Ureter (tissue), 1 donor: ENCODE data around the gene GSTO2. TPM values are rescaled to one million over a fixed set of nuclear protein-coding genes. Genes with fewer than 3 reads are reported as not detected.

Experiments
- DNase-seq: peaks from one replicate; pipeline ENCODE4 v3.0.0-alpha.2; 2020; ENCODE audit warnings: low spot score
- total RNA-seq: library from RNA; stranded (reverse); gene quantifications from one replicate; pipeline ENCODE4 v1.2.4, GENCODE V29; 2023
- donor health status: DM: yes; HTN: yes; CAD: no.

Gene GSTO2
- total RNA-seq, 1 donor from 2014 or later = 47.0 TPM

DNA sequence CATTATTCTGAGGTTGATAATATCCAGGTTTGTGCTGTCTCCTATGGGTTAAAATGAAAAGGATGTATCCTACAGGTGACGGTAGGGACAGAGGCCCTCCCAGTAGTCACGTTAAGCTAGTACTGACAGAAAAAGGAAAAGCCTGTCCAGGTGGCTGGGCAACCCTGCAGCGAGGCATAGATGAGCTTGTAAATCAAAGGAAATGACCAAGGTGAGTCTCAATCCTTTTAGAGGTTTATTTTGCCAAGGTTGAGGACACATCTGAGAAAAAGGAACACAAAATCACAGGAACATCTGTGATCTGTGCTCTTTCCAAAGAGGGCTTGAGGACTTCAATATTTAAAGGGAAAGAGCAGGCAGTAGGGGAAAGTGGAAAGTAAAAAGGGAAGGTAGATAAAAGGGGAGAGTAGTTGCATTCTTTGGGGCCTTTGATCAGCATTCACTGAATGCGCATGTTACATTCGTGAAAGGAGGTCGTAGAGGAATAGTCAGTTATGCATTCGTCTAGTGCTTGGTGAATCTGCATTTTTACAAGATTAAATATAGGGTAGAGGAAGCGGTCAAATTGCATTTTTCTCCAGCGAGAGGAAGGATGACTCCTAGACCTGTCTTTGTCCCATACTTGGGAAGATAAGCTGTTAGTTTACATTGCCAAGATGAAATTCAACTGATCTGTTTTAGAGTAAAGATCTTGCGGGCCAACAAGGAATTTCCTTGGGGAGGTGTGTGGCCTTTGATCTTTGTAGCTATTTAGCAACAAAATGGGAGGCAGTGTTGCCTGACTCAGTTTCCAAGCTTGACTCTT lies 15.2 kb upstream of the GSTO2 start:
- no peak for DNase-seq

DNA sequence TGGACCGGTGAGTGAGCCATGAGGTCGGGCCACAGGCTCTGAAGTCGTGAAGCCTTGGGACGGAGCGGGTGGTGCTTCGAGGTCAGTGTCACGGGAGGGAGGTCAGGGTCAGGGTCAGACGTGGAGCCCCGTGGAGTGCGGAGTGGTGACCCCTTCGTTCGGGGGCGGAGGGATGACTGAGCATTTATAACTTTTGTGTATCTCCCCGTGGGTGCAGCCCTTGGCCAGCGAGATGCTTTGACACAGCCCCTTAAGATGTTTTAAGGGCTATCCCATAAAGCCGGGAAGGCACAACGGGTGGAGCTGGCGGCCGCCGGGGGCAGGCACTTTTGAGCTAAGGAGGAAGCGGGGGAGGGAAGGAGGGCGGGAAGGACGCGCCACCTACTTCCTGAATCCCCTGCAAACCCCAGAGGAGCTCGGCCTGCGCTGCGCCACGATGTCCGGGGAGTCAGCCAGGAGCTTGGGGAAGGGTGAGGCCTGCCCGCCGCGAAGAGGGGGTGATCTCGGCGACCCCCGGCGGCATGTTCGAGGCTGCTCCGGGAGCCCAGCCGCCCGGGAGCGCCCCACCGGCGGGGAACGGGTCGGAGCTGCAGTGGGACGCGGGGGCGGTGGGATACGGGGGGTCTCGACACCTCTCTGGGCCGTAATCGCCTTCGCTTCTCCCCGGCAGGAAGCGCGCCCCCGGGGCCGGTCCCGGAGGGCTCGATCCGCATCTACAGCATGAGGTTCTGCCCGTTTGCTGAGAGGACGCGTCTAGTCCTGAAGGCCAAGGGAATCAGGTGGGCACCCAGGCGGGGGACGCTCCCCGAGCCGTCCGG lies 14.3 kb upstream of the GSTO2 start, which contains the start of gene GSTO1:
GSTO1 (plus strand) TSS at position 400 of the 818 bp plus-strand sequence; CDS start at position 437, 37 bp downstream.
- peak; percentile 87 for DNase-seq

DNA sequence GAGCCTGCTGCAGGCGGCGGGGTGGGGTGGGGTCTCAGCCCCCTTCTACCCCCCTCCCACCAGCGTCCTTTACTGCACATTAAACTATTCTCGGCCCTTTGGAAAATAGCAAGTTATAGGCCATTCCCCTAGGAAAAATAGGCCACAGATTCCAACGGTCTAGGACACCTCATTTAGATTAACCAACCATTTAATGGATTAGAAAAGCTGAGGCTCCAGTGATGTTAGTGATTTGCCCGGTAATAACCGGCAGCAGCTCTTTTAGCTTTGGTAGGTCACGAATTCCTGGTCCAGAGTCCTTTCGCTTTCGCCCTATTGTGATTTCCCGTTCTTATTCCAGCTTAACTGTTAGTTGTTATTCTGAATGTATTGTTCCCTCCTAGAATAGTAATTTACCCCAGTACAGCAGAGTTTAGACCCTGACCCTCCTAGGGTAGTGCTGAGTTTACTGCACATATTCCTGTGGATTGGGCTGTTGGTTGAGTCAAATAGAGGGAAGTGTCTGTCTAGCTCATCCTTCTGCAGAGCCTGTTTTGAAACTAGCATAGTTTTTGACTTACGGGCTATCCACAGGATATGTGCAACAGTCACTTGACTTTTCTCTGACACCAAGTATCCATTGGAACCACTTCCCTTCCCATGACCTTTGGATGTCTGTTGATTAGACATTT lies 13.5 kb upstream of the GSTO2 start:
- DNase-seq = no peak

DNA sequence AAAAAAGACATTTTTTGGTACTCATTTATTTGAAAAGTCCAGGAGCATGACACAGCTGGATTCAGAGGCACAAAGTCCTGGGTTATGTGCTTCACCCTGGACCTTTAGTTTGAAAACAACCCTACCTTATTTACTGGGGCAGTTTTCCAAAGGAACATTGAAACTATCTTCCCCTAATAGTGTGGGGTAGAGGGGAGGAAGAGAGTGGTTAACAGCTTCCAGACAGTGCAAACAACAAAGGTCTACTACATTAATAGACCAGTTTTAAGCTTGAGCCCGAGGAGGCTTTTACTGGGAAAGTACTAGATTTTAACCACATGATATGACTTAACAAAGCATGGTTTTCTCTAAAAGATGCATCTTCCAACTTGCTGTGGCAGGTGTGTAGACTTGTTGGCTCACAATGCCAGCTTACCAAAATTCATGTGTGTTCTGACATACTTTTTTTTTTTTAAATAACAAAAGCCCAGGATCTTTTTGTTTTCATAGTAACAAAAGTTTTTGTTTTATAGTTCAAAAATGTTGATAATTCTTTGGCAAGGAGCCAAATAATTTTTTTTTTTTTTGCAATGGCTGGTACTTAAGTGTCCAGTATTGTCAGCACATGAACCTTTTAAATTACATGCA lies 12.5 kb upstream of the GSTO2 start:
- no peak for DNase-seq

DNA sequence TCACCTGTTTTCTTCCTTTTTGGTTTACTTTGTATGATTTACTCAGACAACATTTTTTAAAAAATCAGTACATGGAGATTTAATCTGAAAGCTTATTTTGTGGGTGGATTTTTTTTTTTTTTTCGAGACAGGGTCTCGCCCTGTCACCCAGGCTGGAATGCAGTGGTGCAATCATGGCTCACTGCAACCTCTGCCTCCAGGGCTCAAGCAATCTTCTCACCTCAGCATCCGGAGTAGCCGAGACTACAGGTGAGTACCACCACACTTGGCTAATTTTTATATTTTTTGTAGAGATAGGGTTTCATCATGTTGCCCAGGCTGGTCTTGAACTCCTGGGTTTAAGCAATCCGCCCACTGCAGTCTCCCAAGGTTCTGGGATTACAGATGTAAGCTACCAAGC lies 11.7 kb upstream of the GSTO2 start:
- no peak for DNase-seq

DNA sequence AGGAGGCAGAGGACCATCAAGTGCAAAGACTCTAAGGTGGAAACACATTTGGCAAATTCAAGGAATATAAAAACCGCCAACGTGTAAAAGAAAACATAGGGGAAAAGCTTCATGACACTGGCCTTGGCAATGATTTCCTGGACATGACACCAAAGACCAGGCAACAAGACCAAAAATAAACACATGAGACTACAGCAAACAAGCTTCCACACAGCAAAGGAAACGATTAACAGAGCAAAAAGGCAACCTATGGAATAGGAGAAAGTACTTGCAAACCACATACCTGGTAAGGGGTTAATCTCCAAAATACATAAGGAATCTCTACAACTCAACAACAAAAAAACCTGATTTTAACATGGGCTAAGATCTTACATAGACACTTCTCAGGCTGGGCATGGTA lies 10.8 kb upstream of the GSTO2 start:
- no peak for DNase-seq

DNA sequence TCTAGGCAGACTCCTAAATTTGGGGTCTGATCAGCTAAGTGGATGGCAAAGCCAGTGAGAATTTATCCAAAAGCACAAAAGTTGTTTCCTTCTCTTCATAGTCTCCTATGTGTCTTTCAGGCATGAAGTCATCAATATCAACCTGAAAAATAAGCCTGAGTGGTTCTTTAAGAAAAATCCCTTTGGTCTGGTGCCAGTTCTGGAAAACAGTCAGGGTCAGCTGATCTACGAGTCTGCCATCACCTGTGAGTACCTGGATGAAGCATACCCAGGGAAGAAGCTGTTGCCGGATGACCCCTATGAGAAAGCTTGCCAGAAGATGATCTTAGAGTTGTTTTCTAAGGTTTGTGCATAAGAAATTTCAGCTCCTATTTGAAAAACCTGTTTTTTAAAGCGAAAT lies 9.5 kb upstream of the GSTO2 start:
- DNase-seq = no peak

DNA sequence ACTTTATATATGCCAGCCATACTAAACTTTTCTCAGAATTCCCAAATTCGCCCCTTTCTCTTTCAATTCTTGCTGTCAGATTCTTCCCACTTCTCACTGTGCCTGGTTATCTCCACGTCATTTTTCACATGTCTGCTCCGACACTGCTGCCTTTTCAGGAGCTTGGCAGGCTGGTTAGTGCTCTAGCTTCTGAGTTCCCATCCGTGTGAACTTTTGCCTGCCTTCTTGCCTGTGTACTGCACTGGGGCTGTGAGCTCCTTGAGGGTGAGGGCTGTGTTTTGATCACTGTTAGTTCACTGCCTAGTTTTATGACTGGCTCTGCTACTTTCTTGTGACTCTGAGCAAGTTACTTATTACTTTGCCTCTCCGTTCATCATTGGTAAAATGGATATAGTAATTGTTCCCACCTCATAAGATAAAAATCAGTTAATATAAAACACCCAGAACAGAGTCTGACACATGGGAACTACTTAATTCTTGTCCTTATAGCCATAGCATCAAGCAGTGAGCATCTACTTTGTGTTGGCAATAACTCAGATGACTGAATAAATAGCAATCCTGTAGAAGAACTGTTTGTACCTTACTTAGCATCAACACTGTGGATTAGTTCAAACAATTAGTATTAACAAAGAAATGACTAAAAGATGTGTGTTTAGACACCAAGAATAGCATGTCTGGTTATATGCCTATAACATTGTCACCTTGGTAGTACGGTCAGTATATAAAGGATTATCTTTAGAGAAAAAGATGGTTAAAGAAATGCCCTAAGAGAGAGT lies 8.8 kb upstream of the GSTO2 start:
- no peak for DNase-seq

DNA sequence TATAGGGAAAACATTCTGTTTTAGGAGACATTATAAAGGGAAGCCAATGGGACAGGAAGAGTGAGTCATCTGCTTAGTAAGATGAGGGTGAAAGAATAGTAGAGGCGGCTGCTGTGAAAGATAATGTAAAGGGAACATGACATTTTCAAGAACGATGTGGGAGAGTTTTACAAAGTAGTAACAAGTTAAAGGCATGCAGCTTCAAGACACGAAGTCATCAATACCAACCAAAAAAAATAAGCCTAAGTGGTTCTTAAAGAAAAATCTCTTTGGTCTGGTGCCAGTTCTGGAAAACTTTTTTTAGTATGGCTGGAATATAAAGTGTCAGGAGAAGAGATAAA lies 8.2 kb upstream of the GSTO2 start:
- DNase-seq = no peak

DNA sequence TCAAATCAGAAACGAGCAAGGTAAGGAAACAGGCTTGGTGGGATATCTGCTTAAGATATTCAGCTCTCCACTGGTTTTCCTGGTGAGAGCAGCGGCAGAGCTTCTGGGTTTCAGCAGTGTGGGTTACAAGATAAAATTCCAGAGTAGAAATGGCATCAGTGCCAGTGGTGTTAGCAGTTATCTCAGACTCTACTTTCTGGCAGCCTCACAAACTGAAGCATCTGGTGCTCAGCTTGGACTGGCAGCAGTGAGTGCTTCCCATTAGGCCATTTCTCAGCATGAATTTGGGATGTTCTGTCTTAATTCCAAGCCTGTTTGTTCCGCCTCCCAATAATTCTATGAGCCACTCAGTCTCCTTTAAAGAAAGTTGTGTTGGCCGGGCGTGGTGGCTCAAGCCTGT lies 6.9 kb upstream of the GSTO2 start:
- DNase-seq = no peak

DNA sequence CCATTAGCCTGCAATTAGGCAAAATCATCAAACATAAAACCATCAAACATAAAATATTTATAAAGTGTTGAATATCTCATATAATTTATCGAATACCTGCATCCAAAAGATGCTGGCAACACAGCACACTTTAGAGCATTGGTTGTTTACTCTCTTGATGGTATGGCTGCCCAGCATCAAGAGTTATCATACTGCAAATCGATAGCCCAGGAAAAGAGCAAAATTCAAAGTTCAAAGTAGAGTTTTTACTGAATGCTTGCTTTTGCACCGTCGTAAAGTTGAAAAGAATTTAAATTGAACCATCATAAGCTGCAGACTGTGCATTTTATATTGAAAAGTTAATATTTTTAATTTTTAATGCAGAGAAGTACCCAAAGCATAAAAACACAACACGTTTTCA lies 4.2 kb upstream of the GSTO2 start:
- DNase-seq = no peak

DNA sequence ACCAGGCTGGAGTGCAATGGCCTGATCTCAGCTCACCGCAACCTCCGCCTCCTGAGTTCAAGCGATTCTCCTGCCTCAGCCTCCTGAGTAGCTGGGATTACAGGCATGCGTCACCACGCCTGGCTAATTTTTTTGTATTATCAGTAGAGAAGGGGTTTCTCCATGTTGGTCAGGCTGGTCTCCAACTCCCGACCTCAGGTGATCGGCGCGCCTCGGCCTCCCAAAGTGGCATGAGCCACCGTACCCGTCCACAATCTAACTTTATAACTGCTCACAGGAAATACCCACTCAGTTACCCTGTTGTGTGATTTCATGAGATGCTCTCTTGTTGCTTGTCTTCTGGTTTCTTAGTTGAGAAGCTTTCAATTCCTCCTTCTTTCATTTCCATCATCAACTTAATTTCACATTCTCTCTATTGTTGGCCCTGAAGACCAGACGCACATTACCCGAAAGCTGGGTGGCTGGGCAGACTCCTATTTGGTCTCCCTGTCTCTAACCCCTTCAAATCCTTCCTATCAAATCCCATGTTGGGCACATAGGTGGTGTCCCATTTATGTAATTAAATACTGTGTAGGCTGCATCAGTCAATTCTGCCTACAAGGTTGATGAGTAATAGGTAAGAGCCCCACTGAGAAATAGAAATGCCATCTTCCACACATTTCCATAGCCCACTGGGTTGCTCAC lies 1.1 kb upstream of the GSTO2 start:
- DNase-seq = no peak

DNA sequence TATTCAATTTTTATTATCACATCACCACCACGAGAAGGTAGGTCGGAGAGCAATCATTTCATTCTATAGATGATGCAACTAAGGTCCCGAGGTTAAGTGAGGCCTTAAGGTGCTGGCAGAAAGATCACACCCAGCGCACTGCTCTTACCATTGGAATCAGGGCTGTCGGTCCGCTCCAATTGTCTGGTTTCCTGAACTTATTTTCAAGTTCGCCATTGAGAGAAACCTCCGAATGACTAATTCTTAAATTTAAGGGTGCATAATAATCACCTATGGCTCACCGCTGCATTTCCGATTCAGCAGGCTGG lies 625 bp upstream of the GSTO2 start:
- DNase-seq = no peak

DNA sequence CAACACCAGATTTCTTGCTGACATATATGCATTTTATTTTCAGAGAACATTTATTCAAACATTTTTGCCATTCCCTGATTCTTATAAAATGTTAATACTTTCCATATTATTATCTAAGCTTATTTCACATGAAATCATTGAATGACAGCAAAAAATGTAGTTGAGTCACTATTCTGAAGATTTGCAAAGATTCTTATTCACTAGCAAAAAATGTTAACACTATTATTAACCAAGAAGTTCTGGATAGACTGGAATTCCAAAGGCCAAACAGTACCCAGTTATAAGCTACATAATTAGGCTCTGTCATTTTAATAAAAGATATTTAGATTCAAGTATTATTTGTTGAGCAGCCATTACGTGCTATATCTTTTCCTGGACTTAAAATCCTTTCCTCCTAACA lies 4.3 kb downstream of the GSTO2 start:
- DNase-seq = no peak

DNA sequence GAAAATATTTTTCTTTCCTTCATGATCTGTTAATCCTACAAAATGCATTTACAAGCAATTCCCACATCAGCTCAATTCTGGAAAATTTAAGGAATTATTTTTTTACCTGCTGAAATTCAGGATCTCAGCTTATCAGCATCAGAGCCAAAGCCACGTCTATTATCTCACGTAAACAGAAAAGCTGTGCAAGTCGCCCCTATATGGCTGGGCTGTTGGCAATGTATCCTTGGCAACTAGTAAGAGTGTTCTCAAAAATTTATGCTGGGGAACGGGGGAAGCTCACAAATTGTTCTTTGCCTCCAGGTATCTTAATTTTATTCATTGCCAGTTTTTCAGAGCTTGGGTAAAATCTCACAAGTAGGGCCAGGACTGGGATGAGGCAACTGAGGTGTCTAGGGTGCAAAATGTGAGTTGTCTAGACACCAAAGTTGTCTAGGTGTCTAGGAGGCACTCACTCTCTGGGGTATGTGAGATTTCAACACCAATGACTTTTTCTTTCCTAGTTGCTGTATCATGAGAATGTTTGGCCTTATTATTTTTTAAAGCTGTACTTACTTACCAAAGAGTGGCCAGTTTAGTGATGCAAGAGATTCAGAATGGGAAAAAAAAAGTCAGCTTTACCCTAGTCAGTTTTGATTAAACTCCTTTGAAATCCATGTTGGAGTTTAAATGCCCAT lies 5.1 kb downstream of the GSTO2 start:
- no peak for DNase-seq

DNA sequence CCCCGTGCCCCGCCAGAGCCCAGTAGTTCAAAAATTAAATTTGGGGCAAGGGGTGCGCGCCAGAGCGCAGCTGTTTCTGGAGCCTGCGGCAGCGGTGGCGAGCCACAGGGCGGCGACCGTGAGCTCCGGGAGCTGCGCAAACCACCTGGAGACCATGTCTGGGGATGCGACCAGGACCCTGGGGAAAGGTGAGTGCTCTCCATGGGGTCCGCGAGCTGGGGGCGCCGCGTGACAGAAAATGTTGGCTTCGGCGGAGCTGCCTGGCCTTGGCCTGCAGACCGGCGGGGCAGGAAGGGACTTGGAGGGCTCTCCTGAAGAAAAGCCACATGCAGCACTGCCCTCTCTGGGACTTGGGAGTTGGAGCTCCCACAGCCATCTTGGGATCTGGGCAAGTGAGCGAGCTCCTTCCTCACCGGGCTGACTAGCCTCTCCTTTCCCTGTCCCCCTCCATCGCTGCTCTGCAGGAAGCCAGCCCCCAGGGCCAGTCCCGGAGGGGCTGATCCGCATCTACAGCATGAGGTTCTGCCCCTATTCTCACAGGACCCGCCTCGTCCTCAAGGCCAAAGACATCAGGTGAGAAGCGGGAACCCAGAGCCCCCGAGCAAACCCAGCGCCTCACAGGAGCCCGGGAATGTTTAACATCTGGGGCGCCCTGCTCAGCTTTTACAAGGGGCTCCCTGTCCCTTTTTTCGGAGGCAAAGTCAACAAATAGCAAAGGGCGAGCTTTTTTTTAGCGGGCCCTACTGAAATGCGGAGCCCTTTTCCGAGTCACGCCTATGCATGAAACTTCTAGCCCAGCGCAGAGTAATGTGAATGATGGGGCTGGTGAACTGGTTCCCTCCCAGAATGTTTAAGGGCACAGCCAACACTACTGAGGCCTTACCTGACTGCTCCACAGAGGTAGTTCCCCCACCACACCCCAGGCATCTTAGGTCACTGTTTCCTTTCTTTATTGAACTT lies 6.1 kb downstream of the GSTO2 start:
- peak; percentile 61 for DNase-seq

DNA sequence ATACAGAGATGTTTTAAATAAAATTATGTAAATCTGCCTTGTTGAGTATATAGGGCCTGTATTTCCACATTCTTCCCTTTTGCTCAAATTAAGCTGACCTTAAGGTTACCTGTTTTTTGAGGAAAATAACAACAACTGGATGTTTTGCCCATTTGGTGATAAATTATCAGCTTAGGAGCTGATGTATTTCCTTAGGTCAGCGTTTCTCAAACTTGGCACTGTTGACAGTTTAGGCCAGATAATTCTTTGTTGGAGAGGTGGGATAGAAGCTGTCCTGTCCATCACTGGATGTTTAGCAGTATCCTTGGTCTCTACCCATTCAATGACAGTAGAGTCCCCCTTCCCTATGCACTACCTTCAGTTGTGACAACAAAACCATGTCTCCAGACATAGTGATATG lies 7.2 kb downstream of the GSTO2 start:
- no peak for DNase-seq

DNA sequence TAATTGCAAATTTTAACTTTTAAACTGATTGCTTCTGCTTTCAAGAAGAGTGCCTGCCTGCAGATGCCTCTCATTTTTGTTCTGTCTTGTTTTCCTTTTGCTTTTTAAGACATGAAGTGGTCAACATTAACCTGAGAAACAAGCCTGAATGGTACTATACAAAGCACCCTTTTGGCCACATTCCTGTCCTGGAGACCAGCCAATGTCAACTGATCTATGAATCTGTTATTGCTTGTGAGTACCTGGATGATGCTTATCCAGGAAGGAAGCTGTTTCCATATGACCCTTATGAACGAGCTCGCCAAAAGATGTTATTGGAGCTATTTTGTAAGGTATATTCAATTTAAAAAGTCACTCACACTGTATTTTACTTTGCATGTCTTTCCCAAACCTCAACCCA lies 8.8 kb downstream of the GSTO2 start:
- DNase-seq = no peak

DNA sequence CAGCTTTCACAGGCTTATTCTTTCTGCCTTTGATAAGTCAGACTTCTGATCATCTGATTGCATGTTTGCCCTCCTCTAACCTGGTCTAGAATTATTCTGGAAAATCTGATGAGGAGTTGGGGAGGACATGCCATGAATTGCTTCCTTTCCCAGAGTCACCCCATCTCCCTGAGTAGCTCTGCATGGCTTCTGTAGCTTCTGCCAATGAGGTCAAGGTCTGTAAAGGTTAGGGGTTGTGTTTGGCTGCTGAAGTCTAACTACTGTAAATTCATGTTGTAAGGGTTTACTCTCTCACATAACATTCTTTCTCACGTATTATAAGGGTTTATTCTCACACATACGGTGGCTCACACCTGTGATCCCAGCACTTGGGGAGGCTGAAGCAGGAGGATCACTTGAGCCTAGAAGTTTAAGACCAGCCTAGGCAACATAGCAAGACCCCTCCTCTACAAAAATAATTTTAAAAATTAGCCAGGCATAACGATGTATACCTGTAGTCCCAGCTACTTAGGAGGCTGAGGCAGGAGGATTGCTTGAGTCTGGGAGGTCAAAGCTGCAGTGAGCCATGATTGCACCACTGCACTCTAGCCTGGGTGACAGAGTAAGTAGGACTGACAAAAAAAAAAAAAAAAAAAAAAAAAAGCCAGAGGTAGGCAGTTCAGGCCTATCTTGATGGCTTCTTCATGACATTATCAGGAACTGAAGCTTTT lies 10.7 kb downstream of the GSTO2 start:
- no peak for DNase-seq
